Panc1 (cell line): Measurements from ENCODE around the gene ARMS2. TPM values are rescaled to one million over a fixed set of nuclear protein-coding genes. Genes with fewer than 3 reads are reported as not detected.

ENCODE experiments used
- ATAC-seq: fragments of 200-7000 bp; cut with Tn5 transposase; 2 replicates; pipeline ENCODE4 v1.9.1; 2020; ENCODE audit warnings: mild to moderate bottlenecking, moderate library complexity
- BruUV-seq: library from RNA; stranded (reverse); fragments of 400-500 nt; replicated peaks from 2 replicates; lab custom pipeline; 2021; lab: Mats Ljungman, UMichigan
- CTCF ChIA-PET: fragments of 300-600 bp; sonication (Branson Sonifier 250); formaldehyde crosslinking; loops from one replicate; lab custom pipeline; 2022; ENCODE audit warnings: antibody characterized with exemption; lab: Charles Lee
- POLR2A ChIA-PET: fragments of 300-600 bp; sonication (Branson Sonifier 250); formaldehyde crosslinking; loops from one replicate; lab custom pipeline; 2022; ENCODE audit warnings: antibody characterized with exemption; lab: Charles Lee
- DNase-seq: peaks from one replicate; pipeline ENCODE4 v3.0.0-alpha.2; 2010; ENCODE audit warnings: low read depth, low spot score
- H3K27ac ChIP-seq: 2 replicates; pipeline ENCODE4 v1.5.1; 2011; ENCODE audit warnings: mild to moderate bottlenecking, low read length, inconsistent platforms
- H3K27me3 ChIP-seq: fragments of 200-500 bp; sonication (Bioruptor generic); 2 replicates; pipeline ENCODE4 v1.6.0; 2014; ENCODE audit warnings: low read length, inconsistent platforms; ENCODE audit not compliant: control insufficient read depth, insufficient read depth
- H3K36me3 ChIP-seq: fragments of 200-500 bp; sonication (Bioruptor generic); 2 replicates; pipeline ENCODE4 v1.5.1; 2014; ENCODE audit warnings: inconsistent platforms, mild to moderate bottlenecking, low read length, moderate library complexity; ENCODE audit not compliant: control insufficient read depth, insufficient read depth
- H3K4me1 ChIP-seq: 2 replicates; pipeline ENCODE4 v1.5.1; 2011; ENCODE audit warnings: inconsistent platforms, mild to moderate bottlenecking, low read length, moderate library complexity; ENCODE audit not compliant: control insufficient read depth, insufficient read depth
- H3K4me3 ChIP-seq, 2 experiments: 2 replicates each; pipeline ENCODE4 v1.5.1; 2011 to 2012; ENCODE audit warnings: low read depth in 2 of 2, low read length in 2 of 2, mild to moderate bottlenecking in 2 of 2, inconsistent platforms in 1 of 2, moderate library complexity in 1 of 2
- H3K9me3 ChIP-seq: fragments of 200-500 bp; sonication (Bioruptor generic); 2 replicates; pipeline ENCODE4 v1.5.1; 2014; ENCODE audit warnings: low read depth, mild to moderate bottlenecking, inconsistent platforms, low read length, moderate library complexity; ENCODE audit not compliant: control insufficient read depth, insufficient read depth
- POLR2AphosphoS5 ChIP-seq: IDR thresholded peaks from 2 replicates; pipeline ENCODE4 v1.6.1; 2012; ENCODE audit warnings: mild to moderate bottlenecking, low read depth, low read length, moderate library complexity
- REST ChIP-seq, 2 experiments: IDR thresholded peaks; 2 replicates each; pipeline ENCODE4 v1.6.1; 2011 to 2012; ENCODE audit warnings: low read depth in 2 of 2, control low read depth in 1 of 2, low read length in 1 of 2, mild to moderate bottlenecking in 1 of 2, moderate library complexity in 1 of 2; ENCODE audit not compliant: insufficient read depth in 1 of 2
- SIN3A ChIP-seq: IDR thresholded peaks from 2 replicates; pipeline ENCODE4 v1.6.1; 2012; ENCODE audit warnings: low read depth, mild to moderate bottlenecking, low read length, moderate library complexity, borderline replicate concordance; ENCODE audit not compliant: insufficient read depth
- TCF7L2 ChIP-seq: IDR thresholded peaks from 2 replicates; pipeline ENCODE4 v1.6.1; 2011; ENCODE audit warnings: mild to moderate bottlenecking, low read depth, low read length, inconsistent platforms
- in situ Hi-C: cut with HindIII; loops from 2 replicates; pipeline ENCODE4 v1.10.0; 2016; ENCODE audit warnings: low sequenced_read_pairs, low pct_unique_long_range_greater_than_20kb
- intact Hi-C: fragments of 100-400 bp; cut with micrococcal nuclease; formaldehyde crosslinking; loops from one replicate; pipeline ENCODE4 v1.10.0; 2022; ENCODE audit not compliant: unreplicated experiment
- total RNA-seq: library from RNA; stranded (reverse); gene quantifications from one replicate; pipeline ENCODE4 v1.2.1, GENCODE V29; 2021; ENCODE audit not compliant: unreplicated experiment
- TF ChIP-seq, protein P1 (sequence below): fragments of 450-650 bp; IDR thresholded peaks from 2 replicates; pipeline ENCODE4 v1.5.1; 2017; ENCODE audit warnings: mild to moderate bottlenecking

Gene ARMS2
- total RNA-seq, 1 experiment from 2014 or later = not detected

DNA sequence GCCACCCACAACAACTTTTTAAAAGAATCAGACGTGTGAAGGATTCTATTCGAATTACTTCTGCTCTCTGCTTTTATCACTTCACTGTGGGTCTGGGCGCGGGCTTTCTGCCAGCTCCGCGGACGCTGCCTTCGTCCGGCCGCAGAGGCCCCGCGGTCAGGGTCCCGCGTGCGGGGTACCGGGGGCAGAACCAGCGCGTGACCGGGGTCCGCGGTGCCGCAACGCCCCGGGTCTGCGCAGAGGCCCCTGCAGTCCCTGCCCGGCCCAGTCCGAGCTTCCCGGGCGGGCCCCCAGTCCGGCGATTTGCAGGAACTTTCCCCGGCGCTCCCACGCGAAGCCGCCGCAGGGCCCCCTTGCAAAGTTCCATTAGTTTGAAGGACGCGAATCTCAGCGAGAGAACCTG is 6.4 kb downstream of the ARMS2 start:
- DNase-seq (no peak), ATAC-seq (no peak)
- Histone ChIP-seq H3K36me3 (no peaks in the 10 kb centered on the region), H3K4me1 (peaks cover 10% of the 10 kb centered on the region), H3K4me3 (peak overlapping the region; percentile 46 to 58), H3K9me3 (no peaks in the 10 kb centered on the region), H3K27me3 (no peaks in the 10 kb centered on the region), H3K27ac (no peak overlapping the region)
- ChIA-PET CTCF (no interaction called here), POLR2A (no interaction called here)
- TF ChIP-seq, protein P1, sequence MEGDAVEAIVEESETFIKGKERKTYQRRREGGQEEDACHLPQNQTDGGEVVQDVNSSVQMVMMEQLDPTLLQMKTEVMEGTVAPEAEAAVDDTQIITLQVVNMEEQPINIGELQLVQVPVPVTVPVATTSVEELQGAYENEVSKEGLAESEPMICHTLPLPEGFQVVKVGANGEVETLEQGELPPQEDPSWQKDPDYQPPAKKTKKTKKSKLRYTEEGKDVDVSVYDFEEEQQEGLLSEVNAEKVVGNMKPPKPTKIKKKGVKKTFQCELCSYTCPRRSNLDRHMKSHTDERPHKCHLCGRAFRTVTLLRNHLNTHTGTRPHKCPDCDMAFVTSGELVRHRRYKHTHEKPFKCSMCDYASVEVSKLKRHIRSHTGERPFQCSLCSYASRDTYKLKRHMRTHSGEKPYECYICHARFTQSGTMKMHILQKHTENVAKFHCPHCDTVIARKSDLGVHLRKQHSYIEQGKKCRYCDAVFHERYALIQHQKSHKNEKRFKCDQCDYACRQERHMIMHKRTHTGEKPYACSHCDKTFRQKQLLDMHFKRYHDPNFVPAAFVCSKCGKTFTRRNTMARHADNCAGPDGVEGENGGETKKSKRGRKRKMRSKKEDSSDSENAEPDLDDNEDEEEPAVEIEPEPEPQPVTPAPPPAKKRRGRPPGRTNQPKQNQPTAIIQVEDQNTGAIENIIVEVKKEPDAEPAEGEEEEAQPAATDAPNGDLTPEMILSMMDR = no peak
- no peak for TF ChIP-seq REST (IDR thresholded peaks at IDR 0.05; ENCODE audit: insufficient read depth in 1 of 2, low read depth in 2 of 2, low read length in 1 of 2)
- no peak for TF ChIP-seq POLR2AphosphoS5
- TF ChIP-seq TCF7L2 = no peak
- no peak for TF ChIP-seq SIN3A
- in situ Hi-C loops = no loop called here
- intact Hi-C loops = no loop called here
- no TSS peak for BruUV-seq

DNA sequence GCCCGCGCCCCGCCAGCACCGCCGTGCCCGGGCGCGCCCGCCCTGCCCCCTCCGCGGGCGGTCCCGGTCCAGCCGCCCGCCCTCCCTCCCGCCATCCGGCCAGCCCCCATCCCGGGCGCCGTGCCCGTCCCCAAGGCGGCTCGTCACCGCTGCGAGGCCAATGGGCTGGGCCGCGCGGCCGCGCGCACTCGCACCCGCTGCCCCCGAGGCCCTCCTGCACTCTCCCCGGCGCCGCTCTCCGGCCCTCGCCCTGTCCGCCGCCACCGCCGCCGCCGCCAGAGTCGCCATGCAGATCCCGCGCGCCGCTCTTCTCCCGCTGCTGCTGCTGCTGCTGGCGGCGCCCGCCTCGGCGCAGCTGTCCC is 6.9 kb downstream of the ARMS2 start, which contains the start of gene HTRA1:
TSS of gene HTRA1 (plus strand) at position 187 of the 362 bp plus-strand sequence. CDS start at position 287, 100 bp downstream.
- no peaks in the 10 kb centered on the region for H3K9me3 ChIP-seq
- ATAC-seq (peak; percentile 74), DNase-seq (no peak)
- H3K27ac ChIP-seq = peak within 1 kb of the TSS; percentile 1; the same call in 1 of the 2 replicates
- BruUV-seq = no TSS peak
- CTCF ChIA-PET = no interaction called here
- POLR2A ChIA-PET = no interaction called here
- intact Hi-C loops (no loop called here), in situ Hi-C loops (no loop called here)
- no peaks in the 10 kb centered on the region for H3K27me3 ChIP-seq
- peaks cover 10% of the 10 kb centered on the region for H3K4me1 ChIP-seq
- no peaks in the 10 kb centered on the region for H3K36me3 ChIP-seq
- H3K4me3 ChIP-seq = peak within 1 kb of the TSS; percentile 46 to 74
- TF ChIP-seq SIN3A = no peak
- TF ChIP-seq TCF7L2 = no peak
- TF ChIP-seq, protein P1 = no peak
- TF ChIP-seq POLR2AphosphoS5 = no peak
- no peak for TF ChIP-seq REST (IDR thresholded peaks at IDR 0.05; ENCODE audit: insufficient read depth in 1 of 2, low read depth in 2 of 2, low read length in 1 of 2)
